ENCODE results near the gene IRX2. TPM values are rescaled to one million over a fixed set of nuclear protein-coding genes. Genes with fewer than 3 reads are reported as not detected.

The IRX2 gene
- total RNA-seq, 3 donors from 2014 or later: 19.2 to 69.4 (median 26.2) TPM

DNA sequence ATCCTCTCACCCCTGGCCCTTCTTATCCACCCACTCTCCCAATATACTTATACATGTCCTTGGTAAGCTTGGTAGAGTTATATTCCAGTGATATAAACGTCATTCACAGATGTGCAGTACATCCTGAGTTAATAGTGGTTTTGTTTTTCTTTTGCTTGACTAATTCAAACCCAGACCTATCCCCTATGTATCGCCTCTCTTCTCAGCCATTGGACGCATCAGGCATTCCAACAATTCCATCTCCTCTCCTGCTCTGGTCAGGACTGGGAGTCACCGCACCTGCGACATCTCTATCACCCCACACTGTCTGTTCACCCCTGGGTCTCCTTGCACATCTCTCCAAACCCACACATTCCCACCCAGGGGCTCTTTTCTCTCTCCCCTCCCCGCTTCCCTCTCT is 21.9 kb upstream of the IRX2 start:
- Histone ChIP-seq H3K4me1 (no peaks in the 10 kb centered on the region), H3K9me3 (no peaks in the 10 kb centered on the region), H3K4me3 (no peak overlapping the region), H3K27me3 (no peaks in the 10 kb centered on the region), H3K36me3 (no peaks in the 10 kb centered on the region), H3K27ac (no peak overlapping the region)
- intact Hi-C loops (cut with DNase I; ENCODE audit: low total_unique reads): loop anchor here (10.0 kb wide), 1 partner anchor 1081 kb away; no protein-coding TSS in a partner anchor
- DNase-seq (ENCODE audit: low spot score in 2 of 2): no peak
- TF ChIP-seq POLR2AphosphoS5 (IDR thresholded peaks at IDR 0.05) (no peak), POLR2A (IDR thresholded peaks at IDR 0.05) (no peak), CTCF (IDR thresholded peaks at IDR 0.05) (no peak)

GRCh38 chr5:2767089-2767488 is 15.6 kb upstream of the IRX2 start:
- no peak for TF ChIP-seq POLR2A (IDR thresholded peaks at IDR 0.05)
- TF ChIP-seq CTCF (IDR thresholded peaks at IDR 0.05): no peak
- no peak for TF ChIP-seq POLR2AphosphoS5 (IDR thresholded peaks at IDR 0.05)
- Histone ChIP-seq H3K27ac (no peak overlapping the region), H3K9me3 (no peaks in the 10 kb centered on the region), H3K4me3 (no peak overlapping the region), H3K36me3 (no peaks in the 10 kb centered on the region), H3K27me3 (no peaks in the 10 kb centered on the region), H3K4me1 (no peaks in the 10 kb centered on the region)
- no peak for DNase-seq (ENCODE audit: low spot score in 2 of 2)
- intact Hi-C loops (cut with DNase I; ENCODE audit: low total_unique reads): no loop called here

- intact Hi-C loops (cut with DNase I; ENCODE audit: low total_unique reads): no loop called here
- Histone ChIP-seq H3K4me1 (no peaks in the 10 kb centered on the region), H3K9me3 (no peaks in the 10 kb centered on the region), H3K27ac (no peak overlapping the region), H3K4me3 (no peak overlapping the region), H3K27me3 (no peaks in the 10 kb centered on the region), H3K36me3 (no peaks in the 10 kb centered on the region)
- no peak for DNase-seq (ENCODE audit: low spot score in 2 of 2)
- TF ChIP-seq CTCF (IDR thresholded peaks at IDR 0.05): no peak
- no peak for TF ChIP-seq POLR2AphosphoS5 (IDR thresholded peaks at IDR 0.05)
- no peak for TF ChIP-seq POLR2A (IDR thresholded peaks at IDR 0.05)
These were observed 13.1 kb upstream of the IRX2 start for GRCh38 chr5:2764581-2764980.

DNA sequence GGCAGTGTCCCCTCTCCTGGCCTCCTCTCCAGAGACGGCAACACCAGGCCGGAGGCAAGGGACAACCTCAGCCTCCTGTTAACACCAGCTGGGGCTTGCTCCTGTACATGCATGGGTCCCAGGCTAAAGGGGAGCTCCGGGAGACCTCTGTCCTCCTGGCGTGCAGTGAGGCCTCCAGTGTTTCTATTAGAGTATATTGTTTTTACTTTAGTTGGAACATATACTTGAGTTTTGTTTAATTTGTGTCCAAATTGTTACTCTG is 12.0 kb upstream of the IRX2 start:
- H3K36me3 ChIP-seq: no peaks in the 10 kb centered on the region
- H3K9me3 ChIP-seq: no peaks in the 10 kb centered on the region
- TF ChIP-seq CTCF (IDR thresholded peaks at IDR 0.05) (no peak), POLR2AphosphoS5 (IDR thresholded peaks at IDR 0.05) (no peak), POLR2A (IDR thresholded peaks at IDR 0.05) (no peak)
- no peak overlapping the region for H3K4me3 ChIP-seq
- H3K27me3 ChIP-seq: no peaks in the 10 kb centered on the region
- H3K4me1 ChIP-seq: no peaks in the 10 kb centered on the region
- no peak overlapping the region for H3K27ac ChIP-seq
- intact Hi-C loops (cut with DNase I; ENCODE audit: low total_unique reads): no loop called here
- no peak for DNase-seq (ENCODE audit: low spot score in 2 of 2)

DNA sequence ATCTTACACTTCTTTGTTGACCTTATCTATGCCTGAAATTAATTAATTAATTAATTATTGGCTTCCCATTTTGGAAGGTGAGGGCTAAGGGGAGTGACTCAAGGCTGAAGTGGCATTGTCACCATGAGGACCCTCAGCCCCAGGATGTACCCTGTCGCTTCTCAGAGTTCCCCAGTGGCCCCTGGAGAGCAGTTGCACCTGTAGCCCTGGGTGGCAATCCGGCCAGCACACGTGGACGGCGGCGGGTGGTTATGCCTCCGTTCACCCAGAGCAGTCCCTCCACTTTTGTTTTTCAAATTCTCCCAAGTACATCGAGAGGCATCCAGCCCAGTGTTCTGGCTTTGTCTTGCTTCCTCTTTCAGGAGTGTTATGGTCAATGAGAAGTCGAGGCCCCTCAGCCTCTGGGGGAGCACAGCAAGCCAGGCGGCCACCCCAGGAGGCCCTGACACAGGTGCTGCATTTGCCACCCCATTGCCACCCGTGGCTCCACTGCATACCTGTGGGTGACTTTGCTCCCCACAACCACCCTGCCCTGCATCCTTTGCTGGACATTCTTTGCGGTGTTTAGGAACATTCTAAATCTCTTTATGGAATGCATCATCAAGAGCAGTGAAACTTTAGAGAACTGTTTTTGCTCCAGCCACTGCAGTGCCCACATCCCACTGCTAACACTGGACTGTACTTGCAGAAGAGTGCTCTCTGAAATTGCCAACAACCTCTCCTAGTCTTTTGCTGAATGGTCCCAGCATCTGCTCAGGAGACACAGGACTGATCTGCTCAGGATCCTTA is 11.5 kb upstream of the IRX2 start:
- intact Hi-C loops (cut with DNase I; ENCODE audit: low total_unique reads): no loop called here
- H3K36me3 ChIP-seq: no peaks in the 10 kb centered on the region
- DNase-seq (ENCODE audit: low spot score in 2 of 2): no peak
- TF ChIP-seq POLR2A (IDR thresholded peaks at IDR 0.05): no peak
- no peaks in the 10 kb centered on the region for H3K4me1 ChIP-seq
- no peak overlapping the region for H3K4me3 ChIP-seq
- no peaks in the 10 kb centered on the region for H3K9me3 ChIP-seq
- H3K27ac ChIP-seq: no peak overlapping the region
- no peaks in the 10 kb centered on the region for H3K27me3 ChIP-seq
